HL-60 (cell line): Measurements from ENCODE around the gene SVEP1.

ENCODE experiments used
- DNase-seq, 2 experiments: peaks; one replicate each; pipeline ENCODE4 v3.0.0-alpha.2; 2010 to 2020; ENCODE audit warnings: low read depth in 1 of 2, low spot score in 1 of 2
- H3K27ac ChIP-seq: fragments of 250-450 bp; sonication (Bioruptor Pico); replicated peaks from 2 replicates; pipeline ENCODE4 v1.5.1; 2020; ENCODE audit warnings: mild to moderate bottlenecking, moderate library complexity
- H3K27me3 ChIP-seq: fragments of 250-450 bp; sonication (Bioruptor Pico); 2 replicates; pipeline ENCODE4 v1.5.1; 2021; ENCODE audit warnings: mild to moderate bottlenecking, moderate library complexity; ENCODE audit not compliant: insufficient read depth, poor library complexity, severe bottlenecking
- H3K4me3 ChIP-seq: replicated peaks from 2 replicates; pipeline ENCODE4 v1.5.1; 2011; ENCODE audit warnings: mild to moderate bottlenecking, control low read depth, low read length; ENCODE audit not compliant: insufficient read depth
- GABPA ChIP-seq: IDR thresholded peaks from 2 replicates; pipeline ENCODE4 v1.6.1; 2012; ENCODE audit warnings: low read depth
- POLR2AphosphoS5 ChIP-seq: IDR thresholded peaks from 2 replicates; pipeline ENCODE4 v1.6.1; 2012; ENCODE audit warnings: low read depth
- SPI1 ChIP-seq: IDR thresholded peaks from 2 replicates; pipeline ENCODE4 v1.6.1; 2012; ENCODE audit warnings: low read depth, mild to moderate bottlenecking, borderline replicate concordance
- TF ChIP-seq, protein P1 (sequence below): IDR thresholded peaks from 2 replicates; pipeline ENCODE4 v1.6.1; 2012; ENCODE audit warnings: low read depth; ENCODE audit not compliant: insufficient replicate concordance
- TF ChIP-seq, protein P2 (sequence below): IDR thresholded peaks from one replicate; pipeline ENCODE4 v1.5.1; 2011; ENCODE audit warnings: low read length, control low read depth, inconsistent platforms; ENCODE audit not compliant: insufficient read depth

The SVEP1 gene

DNA sequence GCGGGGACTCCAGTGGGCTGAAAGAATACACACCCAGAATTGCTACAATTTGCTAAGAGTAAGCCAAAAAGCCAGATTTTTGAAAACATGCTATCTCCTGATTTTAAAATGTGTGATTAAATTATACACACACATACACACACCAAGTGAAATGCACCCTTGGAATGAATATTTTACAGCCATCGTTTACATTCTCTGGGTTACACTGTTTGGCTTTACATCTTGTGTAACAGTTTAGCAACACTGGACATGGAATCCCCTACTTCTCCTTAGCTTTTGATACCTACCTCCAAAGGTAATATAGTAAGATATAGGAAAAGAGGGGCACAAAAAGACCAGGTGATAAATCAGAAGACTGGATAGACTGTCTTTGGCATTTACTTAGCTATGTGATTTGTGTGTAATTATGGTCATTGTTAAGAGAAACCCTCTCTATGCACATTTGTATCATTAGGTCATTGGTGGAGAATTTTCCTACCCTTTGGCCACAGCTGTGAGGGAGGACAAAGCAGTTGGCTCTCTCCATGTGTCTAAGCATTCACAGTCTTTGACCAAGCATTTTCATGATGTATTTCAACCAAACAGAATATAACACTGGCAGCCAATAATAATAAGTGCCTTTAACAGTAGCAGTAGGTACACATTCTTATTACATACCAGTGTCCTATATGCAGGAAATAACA, 7.6 kb downstream of the SVEP1 start:
- TF ChIP-seq SPI1, result no peak
- TF ChIP-seq, protein P1, sequence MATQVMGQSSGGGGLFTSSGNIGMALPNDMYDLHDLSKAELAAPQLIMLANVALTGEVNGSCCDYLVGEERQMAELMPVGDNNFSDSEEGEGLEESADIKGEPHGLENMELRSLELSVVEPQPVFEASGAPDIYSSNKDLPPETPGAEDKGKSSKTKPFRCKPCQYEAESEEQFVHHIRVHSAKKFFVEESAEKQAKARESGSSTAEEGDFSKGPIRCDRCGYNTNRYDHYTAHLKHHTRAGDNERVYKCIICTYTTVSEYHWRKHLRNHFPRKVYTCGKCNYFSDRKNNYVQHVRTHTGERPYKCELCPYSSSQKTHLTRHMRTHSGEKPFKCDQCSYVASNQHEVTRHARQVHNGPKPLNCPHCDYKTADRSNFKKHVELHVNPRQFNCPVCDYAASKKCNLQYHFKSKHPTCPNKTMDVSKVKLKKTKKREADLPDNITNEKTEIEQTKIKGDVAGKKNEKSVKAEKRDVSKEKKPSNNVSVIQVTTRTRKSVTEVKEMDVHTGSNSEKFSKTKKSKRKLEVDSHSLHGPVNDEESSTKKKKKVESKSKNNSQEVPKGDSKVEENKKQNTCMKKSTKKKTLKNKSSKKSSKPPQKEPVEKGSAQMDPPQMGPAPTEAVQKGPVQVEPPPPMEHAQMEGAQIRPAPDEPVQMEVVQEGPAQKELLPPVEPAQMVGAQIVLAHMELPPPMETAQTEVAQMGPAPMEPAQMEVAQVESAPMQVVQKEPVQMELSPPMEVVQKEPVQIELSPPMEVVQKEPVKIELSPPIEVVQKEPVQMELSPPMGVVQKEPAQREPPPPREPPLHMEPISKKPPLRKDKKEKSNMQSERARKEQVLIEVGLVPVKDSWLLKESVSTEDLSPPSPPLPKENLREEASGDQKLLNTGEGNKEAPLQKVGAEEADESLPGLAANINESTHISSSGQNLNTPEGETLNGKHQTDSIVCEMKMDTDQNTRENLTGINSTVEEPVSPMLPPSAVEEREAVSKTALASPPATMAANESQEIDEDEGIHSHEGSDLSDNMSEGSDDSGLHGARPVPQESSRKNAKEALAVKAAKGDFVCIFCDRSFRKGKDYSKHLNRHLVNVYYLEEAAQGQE, result no peak
- TF ChIP-seq GABPA, result no peak
- TF ChIP-seq, protein P2, sequence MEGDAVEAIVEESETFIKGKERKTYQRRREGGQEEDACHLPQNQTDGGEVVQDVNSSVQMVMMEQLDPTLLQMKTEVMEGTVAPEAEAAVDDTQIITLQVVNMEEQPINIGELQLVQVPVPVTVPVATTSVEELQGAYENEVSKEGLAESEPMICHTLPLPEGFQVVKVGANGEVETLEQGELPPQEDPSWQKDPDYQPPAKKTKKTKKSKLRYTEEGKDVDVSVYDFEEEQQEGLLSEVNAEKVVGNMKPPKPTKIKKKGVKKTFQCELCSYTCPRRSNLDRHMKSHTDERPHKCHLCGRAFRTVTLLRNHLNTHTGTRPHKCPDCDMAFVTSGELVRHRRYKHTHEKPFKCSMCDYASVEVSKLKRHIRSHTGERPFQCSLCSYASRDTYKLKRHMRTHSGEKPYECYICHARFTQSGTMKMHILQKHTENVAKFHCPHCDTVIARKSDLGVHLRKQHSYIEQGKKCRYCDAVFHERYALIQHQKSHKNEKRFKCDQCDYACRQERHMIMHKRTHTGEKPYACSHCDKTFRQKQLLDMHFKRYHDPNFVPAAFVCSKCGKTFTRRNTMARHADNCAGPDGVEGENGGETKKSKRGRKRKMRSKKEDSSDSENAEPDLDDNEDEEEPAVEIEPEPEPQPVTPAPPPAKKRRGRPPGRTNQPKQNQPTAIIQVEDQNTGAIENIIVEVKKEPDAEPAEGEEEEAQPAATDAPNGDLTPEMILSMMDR, result no peak
- no peak for TF ChIP-seq POLR2AphosphoS5
- H3K27ac ChIP-seq, result no peak overlapping the region

DNA sequence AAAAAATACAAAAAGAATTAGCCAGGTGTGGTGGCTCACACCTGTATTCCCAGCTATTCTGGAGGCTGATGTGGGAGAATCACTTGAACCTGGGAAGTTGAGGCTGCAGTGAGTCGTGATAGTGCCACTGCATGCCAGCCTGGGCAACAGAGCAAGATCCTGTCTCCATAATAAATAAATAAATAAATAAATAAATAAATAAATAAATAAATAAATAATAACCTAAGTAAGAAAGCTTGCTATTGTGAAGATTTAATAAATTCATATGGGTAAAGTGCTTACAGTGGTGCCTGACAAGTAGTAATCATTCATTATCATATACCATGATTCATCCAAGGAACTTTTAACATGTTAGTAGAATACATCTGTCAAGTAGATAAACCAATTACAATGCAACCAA, 13.4 kb downstream of the SVEP1 start:
- Histone ChIP-seq H3K27me3 (no peaks in the 10 kb centered on the region), H3K27ac (no peak overlapping the region), H3K4me3 (no peak overlapping the region)
- DNase-seq, result no peak
- TF ChIP-seq, protein P2, result no peak
- TF ChIP-seq, protein P1, result no peak
- no peak for TF ChIP-seq POLR2AphosphoS5
- no peak for TF ChIP-seq GABPA
- no peak for TF ChIP-seq SPI1

More for the DNA sequence above, 7.6 kb downstream of the SVEP1 start:
- Histone ChIP-seq H3K4me3 (no peak overlapping the region), H3K27me3 (peaks cover under 1% of the 10 kb centered on the region)
- no peak for DNase-seq

DNA sequence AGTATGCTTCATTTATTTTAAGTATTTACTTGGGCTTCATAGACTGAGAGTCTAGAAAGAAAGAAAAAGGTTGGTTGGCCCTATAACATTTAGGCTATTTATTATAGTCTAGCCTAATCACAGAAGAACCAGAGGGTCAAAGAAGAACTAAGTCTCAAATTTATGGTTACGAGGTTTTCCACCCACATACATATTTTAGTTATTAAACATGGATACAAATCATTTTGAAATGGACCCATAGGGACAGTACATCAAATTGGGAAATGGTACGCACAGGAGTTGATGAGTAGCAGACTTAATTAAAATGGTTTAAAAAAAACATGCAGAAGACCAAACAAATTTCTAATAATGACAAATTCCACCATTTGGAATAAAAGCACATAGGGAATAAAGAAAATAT, 17.7 kb downstream of the SVEP1 start:
- Histone ChIP-seq H3K27ac (no peak overlapping the region), H3K4me3 (no peak overlapping the region), H3K27me3 (no peaks in the 10 kb centered on the region)
- DNase-seq, result no peak
- TF ChIP-seq POLR2AphosphoS5 (no peak), GABPA (no peak), SPI1 (no peak)
- TF ChIP-seq, protein P1, result no peak
- TF ChIP-seq, protein P2, result no peak
